22Rv1 (cell line): ENCODE measurements around the gene LIPF.

Experiments used
- H3K27ac ChIP-seq: fragments of 450-650 bp; 2 replicates; pipeline ENCODE4 v1.5.1; 2017
- ZFX ChIP-seq: fragments of 450-650 bp; IDR thresholded peaks from 2 replicates; pipeline ENCODE4 v1.6.1; 2017; ENCODE audit warnings: antibody characterized with exemption, borderline replicate concordance
- TF ChIP-seq, protein P1 (sequence below): fragments of 450-650 bp; IDR thresholded peaks from 2 replicates; pipeline ENCODE4 v1.5.1; 2017; ENCODE audit warnings: mild to moderate bottlenecking

Gene LIPF

DNA sequence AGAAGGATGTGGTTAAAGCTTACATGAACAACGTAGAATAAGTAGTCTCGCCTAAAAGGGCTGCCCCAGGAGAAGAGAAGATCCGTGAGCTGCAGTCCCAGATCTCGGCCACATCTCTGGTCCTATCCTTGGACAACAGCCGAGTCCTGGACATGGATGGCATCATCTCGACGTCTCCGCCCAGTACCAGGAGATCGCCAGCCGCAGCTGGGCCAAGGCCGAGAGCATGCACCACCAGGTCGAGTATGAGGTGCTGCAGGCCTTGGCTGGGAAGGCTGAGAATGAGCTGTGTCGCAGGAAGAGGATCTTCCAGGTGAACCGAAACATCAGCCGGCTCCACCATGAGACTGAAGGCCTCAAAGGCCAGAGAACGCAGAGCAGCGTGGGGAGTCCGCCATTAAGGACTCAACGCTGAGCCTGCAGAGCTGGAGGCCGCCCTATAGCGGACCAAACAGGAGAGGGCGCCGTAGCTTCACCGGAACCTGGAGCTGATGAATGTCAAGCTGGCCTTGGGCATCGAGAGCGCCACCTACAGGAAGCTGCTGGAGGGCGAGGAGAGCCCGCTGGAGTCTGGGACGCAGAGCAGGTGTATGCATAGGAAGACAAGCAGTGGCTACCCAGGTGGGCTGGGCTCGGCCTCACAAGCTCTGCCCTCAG lies 64.0 kb downstream of the LIPF start:
- no peak overlapping the region for H3K27ac ChIP-seq
- no peak for TF ChIP-seq ZFX
- TF ChIP-seq, protein P1, sequence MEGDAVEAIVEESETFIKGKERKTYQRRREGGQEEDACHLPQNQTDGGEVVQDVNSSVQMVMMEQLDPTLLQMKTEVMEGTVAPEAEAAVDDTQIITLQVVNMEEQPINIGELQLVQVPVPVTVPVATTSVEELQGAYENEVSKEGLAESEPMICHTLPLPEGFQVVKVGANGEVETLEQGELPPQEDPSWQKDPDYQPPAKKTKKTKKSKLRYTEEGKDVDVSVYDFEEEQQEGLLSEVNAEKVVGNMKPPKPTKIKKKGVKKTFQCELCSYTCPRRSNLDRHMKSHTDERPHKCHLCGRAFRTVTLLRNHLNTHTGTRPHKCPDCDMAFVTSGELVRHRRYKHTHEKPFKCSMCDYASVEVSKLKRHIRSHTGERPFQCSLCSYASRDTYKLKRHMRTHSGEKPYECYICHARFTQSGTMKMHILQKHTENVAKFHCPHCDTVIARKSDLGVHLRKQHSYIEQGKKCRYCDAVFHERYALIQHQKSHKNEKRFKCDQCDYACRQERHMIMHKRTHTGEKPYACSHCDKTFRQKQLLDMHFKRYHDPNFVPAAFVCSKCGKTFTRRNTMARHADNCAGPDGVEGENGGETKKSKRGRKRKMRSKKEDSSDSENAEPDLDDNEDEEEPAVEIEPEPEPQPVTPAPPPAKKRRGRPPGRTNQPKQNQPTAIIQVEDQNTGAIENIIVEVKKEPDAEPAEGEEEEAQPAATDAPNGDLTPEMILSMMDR, result peak; percentile 62
